Liver (tissue), 9 donors: ENCODE data around the gene PIEZO2. TPM values are rescaled to one million over a fixed set of nuclear protein-coding genes. Genes with fewer than 3 reads are reported as not detected.

Source experiments
- DNase-seq: peaks from one replicate; pipeline ENCODE4 v3.0.0-alpha.2; 2017; ENCODE audit warnings: low spot score
- H3K27ac ChIP-seq, 2 donors: one replicate each; pipeline ENCODE4 v1.7.0; 2013; ENCODE audit warnings: inconsistent platforms in 2 of 2, low read length in 2 of 2, control low read depth in 1 of 2, low read depth in 1 of 2, mild to moderate bottlenecking in 1 of 2
- H3K27me3 ChIP-seq, 4 donors: one replicate each; pipeline versions ENCODE4 v1.6.1 to v1.7.0; 2013; ENCODE audit warnings: low read length in 3 of 4, inconsistent platforms in 1 of 4, mild to moderate bottlenecking in 1 of 4, moderate library complexity in 1 of 4; ENCODE audit not compliant: control insufficient read depth in 4 of 4, insufficient read depth in 4 of 4
- H3K36me3 ChIP-seq, 4 donors: one replicate each; pipeline versions ENCODE4 v1.6.1 to v1.7.0; 2013; ENCODE audit warnings: low read length in 3 of 4, mild to moderate bottlenecking in 3 of 4, low read depth in 1 of 4, moderate library complexity in 1 of 4; ENCODE audit not compliant: control insufficient read depth in 4 of 4, insufficient read depth in 3 of 4
- H3K4me1 ChIP-seq, 4 donors: one replicate each; pipeline versions ENCODE4 v1.6.1 to v1.7.0; 2013; ENCODE audit warnings: low read length in 3 of 4, mild to moderate bottlenecking in 3 of 4, moderate library complexity in 1 of 4; ENCODE audit not compliant: control insufficient read depth in 4 of 4, insufficient read depth in 4 of 4
- H3K4me3 ChIP-seq, 3 donors: one replicate each; pipeline versions ENCODE4 v1.6.1 to v1.7.0; 2013; ENCODE audit warnings: low read length in 3 of 3, control low read depth in 1 of 3, low read depth in 1 of 3, mild to moderate bottlenecking in 1 of 3
- H3K9ac ChIP-seq, 2 donors: one replicate each; pipeline ENCODE4 v1.7.0; 2013; ENCODE audit warnings: low read length in 2 of 2, mild to moderate bottlenecking in 2 of 2, moderate library complexity in 2 of 2, control low read depth in 1 of 2, low read depth in 1 of 2
- H3K9me3 ChIP-seq, 4 donors: one replicate each; pipeline versions ENCODE4 v1.6.1 to v1.7.0; 2013; ENCODE audit warnings: low read length in 3 of 4; ENCODE audit not compliant: control insufficient read depth in 4 of 4
- ATF3 ChIP-seq: IDR thresholded peaks from 2 replicates; pipeline ENCODE4 v1.6.1; 2016; ENCODE audit warnings: antibody characterized with exemption
- CTCF ChIP-seq: fragments of 150-350 bp; IDR thresholded peaks from 2 replicates; pipeline ENCODE4 v1.5.1; 2017; ENCODE audit warnings: improper control_type of control experiment, low read depth, low read length; ENCODE audit not compliant: missing input control
- EGR1 ChIP-seq, 2 donors: IDR thresholded peaks; 2 replicates each; pipeline ENCODE4 v1.6.1; 2016 to 2018; ENCODE audit warnings: antibody characterized with exemption in 2 of 2, low read depth in 2 of 2
- FOXA1 ChIP-seq: IDR thresholded peaks from 2 replicates; pipeline ENCODE4 v1.6.1; 2016; ENCODE audit warnings: antibody characterized with exemption
- FOXA2 ChIP-seq: IDR thresholded peaks from 2 replicates; pipeline ENCODE4 v1.6.1; 2016; ENCODE audit warnings: antibody characterized with exemption
- GABPA ChIP-seq, 2 donors: IDR thresholded peaks in 1 of 2; conservative IDR thresholded peaks in 1 of 2; 2 replicates each; pipeline ENCODE4 v1.6.1; 2016; ENCODE audit warnings: antibody characterized with exemption in 2 of 2, mild to moderate bottlenecking in 1 of 2, moderate library complexity in 1 of 2
- HNF4A ChIP-seq, 2 donors: conservative IDR thresholded peaks; 2 replicates each; pipeline ENCODE4 v1.6.1; 2016; ENCODE audit warnings: antibody characterized with exemption in 2 of 2, mild to moderate bottlenecking in 2 of 2
- HNF4G ChIP-seq: IDR thresholded peaks from 2 replicates; pipeline ENCODE4 v1.6.1; 2016; ENCODE audit warnings: antibody characterized with exemption
- JUND ChIP-seq, 2 donors: IDR thresholded peaks; 2 replicates each; pipeline ENCODE4 v1.6.1; 2016; ENCODE audit warnings: antibody characterized with exemption in 2 of 2
- MAX ChIP-seq: IDR thresholded peaks from 2 replicates; pipeline ENCODE4 v1.6.1; 2016; ENCODE audit warnings: antibody characterized with exemption
- NR2F2 ChIP-seq: IDR thresholded peaks from 2 replicates; pipeline ENCODE4 v1.6.1; 2016; ENCODE audit warnings: antibody characterized with exemption
- REST ChIP-seq: IDR thresholded peaks from 2 replicates; pipeline ENCODE4 v1.6.1; 2016; ENCODE audit warnings: antibody characterized with exemption, mild to moderate bottlenecking
- RXRA ChIP-seq, 2 donors: IDR thresholded peaks; 2 replicates each; pipeline ENCODE4 v1.6.1; 2017 to 2018; ENCODE audit warnings: antibody characterized with exemption in 2 of 2, mild to moderate bottlenecking in 1 of 2
- SP1 ChIP-seq: IDR thresholded peaks from 2 replicates; pipeline ENCODE4 v1.6.1; 2018; ENCODE audit warnings: antibody characterized with exemption, mild to moderate bottlenecking
- TAF1 ChIP-seq: conservative IDR thresholded peaks from 2 replicates; pipeline ENCODE4 v1.6.1; 2016; ENCODE audit warnings: antibody characterized with exemption, mild to moderate bottlenecking
- YY1 ChIP-seq: IDR thresholded peaks from 2 replicates; pipeline ENCODE4 v1.6.1; 2016; ENCODE audit warnings: antibody characterized with exemption, mild to moderate bottlenecking
- ZBTB33 ChIP-seq: IDR thresholded peaks from 2 replicates; pipeline ENCODE4 v1.6.1; 2016; ENCODE audit warnings: antibody characterized with exemption
- WGBS: extraction: QIAGEN DNeasy Blood & Tissue Kit; methylation state at CpG from one replicate; pipeline ENCODE4 v1.1.7; 2013; 5-methylcytosine and 5-hydroxymethylcytosine counted together
- polyA plus RNA-seq, 2 donors: library from polyadenylated mRNA; stranded (reverse) in 1 of 2; unstranded in 1 of 2; fragments of 200-250 nt in 1 of 2; fragments of >200 nt in 1 of 2; fragmentation: Nextera tagmentation in 1 of 2; extraction: Ambion mirVana in 1 of 2; gene quantifications; one replicate each; pipeline versions ENCODE4 v1.2.1 to v1.2.3, GENCODE V29; 2013 to 2015
- total RNA-seq, 2 donors: library from RNA; depleted of rRNA; stranded (reverse); fragments of >200 nt; gene quantifications; one replicate each; pipeline ENCODE4 v1.2.3, GENCODE V29; 2014
- donor health status: healthy.
- donor health status: healthy.
- donor health status: healthy.
- donor health status: healthy.
- donor health status: healthy.

The PIEZO2 gene
- total and polyA plus RNA-seq, 4 donors = 1.1 to 12.3 (median 4.8) TPM

GRCh38 chr18:10847408-10847790, 302.0 kb downstream of the PIEZO2 start:
- Histone ChIP-seq H3K9ac (no peak overlapping the region), H3K27ac (no peak overlapping the region), H3K36me3 (no peaks in the 10 kb centered on the region), H3K27me3 (no peaks in the 10 kb centered on the region), H3K4me1 (no peaks in the 10 kb centered on the region), H3K9me3 (no peaks in the 10 kb centered on the region), H3K4me3 (no peak overlapping the region)
- WGBS = 90% methylated on average over 8 of the region's 8 CpGs
- TF ChIP-seq HNF4G (no peak), ZBTB33 (no peak), CTCF (no peak), FOXA2 (no peak), FOXA1 (no peak), GABPA (IDR thresholded peaks at IDR 0.05 in 1 of 2, conservative IDR thresholded peaks at IDR 0.05 in 1 of 2) (no peak), RXRA (IDR thresholded peaks at IDR 0.05) (no peak), ATF3 (no peak), HNF4A (conservative IDR thresholded peaks at IDR 0.05) (no peak), YY1 (no peak), MAX (no peak), REST (no peak), NR2F2 (no peak), TAF1 (no peak), EGR1 (IDR thresholded peaks at IDR 0.05; ENCODE audit: low read depth in 2 of 2) (no peak), SP1 (no peak), JUND (IDR thresholded peaks at IDR 0.05) (no peak)
- no peak for DNase-seq
